Skeletal muscle satellite cell (primary cell): Measurements from ENCODE around the gene ZIM2. TPM values are rescaled to one million over a fixed set of nuclear protein-coding genes. Genes with fewer than 3 reads are reported as not detected.
A peak's percentile ranks its signal among the peaks of the same experiment; 100 is the strongest.

Experiments
- H3K27me3 ChIP-seq: 2 replicates; pipeline ENCODE4 v1.7.0; 2013; ENCODE audit warnings: low read length; ENCODE audit not compliant: control insufficient read depth, insufficient read depth
- H3K36me3 ChIP-seq: 2 replicates; pipeline ENCODE4 v1.7.0; 2013; ENCODE audit warnings: mild to moderate bottlenecking, control low read depth, low read length; ENCODE audit not compliant: insufficient read depth
- H3K4me1 ChIP-seq: 2 replicates; pipeline ENCODE4 v1.7.0; 2013; ENCODE audit warnings: low read length; ENCODE audit not compliant: control insufficient read depth, insufficient read depth
- H3K4me2 ChIP-seq: 2 replicates; pipeline ENCODE4 v1.7.0; 2013; ENCODE audit warnings: mild to moderate bottlenecking, low read length
- H3K4me3 ChIP-seq: 2 replicates; pipeline ENCODE4 v1.7.0; 2013; ENCODE audit warnings: low read length
- H3K9ac ChIP-seq: 2 replicates; pipeline ENCODE4 v1.7.0; 2013; ENCODE audit warnings: mild to moderate bottlenecking, low read depth, low read length, moderate library complexity
- H3K9me3 ChIP-seq: replicated peaks from 2 replicates; pipeline ENCODE4 v1.7.0; 2013; ENCODE audit warnings: mild to moderate bottlenecking, control low read depth, low read length
- total RNA-seq: library from RNA; depleted of rRNA; stranded (reverse); fragments of >200 nt; gene quantifications from 2 replicates; pipeline ENCODE4 v1.2.3, GENCODE V29; 2012; rRNA removed

The ZIM2 gene
- total RNA-seq: not detected in 2 replicates

GRCh38 chr19:56840451-56841192 is at the start of gene ZIM2, which contains the start of gene PEG3:
Gene ZIM2, minus strand, starts transcription at chr19:56840726. Its CDS starts 16,449 bp downstream, at chr19:56824277.
Gene PEG3, minus strand, starts transcription at chr19:56840726. Its CDS starts 16,071 bp downstream, at chr19:56824655.
- peaks cover 16% of the 10 kb centered on the region for H3K9me3 ChIP-seq
- no peak within 1 kb of the TSS for H3K4me3 ChIP-seq
- no peak within 1 kb of the TSS for H3K9ac ChIP-seq
- H3K27me3 ChIP-seq: no peaks in the 10 kb centered on the region
- peak within 1 kb of the TSS; percentile 37 for H3K4me2 ChIP-seq
- H3K4me1 ChIP-seq: no peaks in the 10 kb centered on the region
- H3K36me3 ChIP-seq: no peaks in the 10 kb centered on the region

- H3K4me1 ChIP-seq: no peaks in the 10 kb centered on the region
- no peaks in the 10 kb centered on the region for H3K36me3 ChIP-seq
- H3K4me2 ChIP-seq: no peak overlapping the region
- no peaks in the 10 kb centered on the region for H3K27me3 ChIP-seq
- H3K4me3 ChIP-seq: no peak overlapping the region
- H3K9me3 ChIP-seq: peaks cover 15% of the 10 kb centered on the region
- H3K9ac ChIP-seq: no peak overlapping the region
These were observed 44.9 kb upstream of the ZIM2 start for GRCh38 chr19:56885173-56885985.

- peaks cover 18% of the 10 kb centered on the region for H3K9me3 ChIP-seq
- H3K4me2 ChIP-seq: no peak overlapping the region
- H3K4me1 ChIP-seq: no peaks in the 10 kb centered on the region
- no peaks in the 10 kb centered on the region for H3K27me3 ChIP-seq
- no peak overlapping the region for H3K9ac ChIP-seq
- no peaks in the 10 kb centered on the region for H3K36me3 ChIP-seq
- no peak overlapping the region for H3K4me3 ChIP-seq
These were observed 43.9 kb upstream of the ZIM2 start for GRCh38 chr19:56884441-56884840.

GRCh38 chr19:56880592-56881190 is 40.2 kb upstream of the ZIM2 start:
- no peak overlapping the region for H3K4me2 ChIP-seq

GRCh38 chr19:56877069-56877715 is 36.7 kb upstream of the ZIM2 start:
- H3K36me3 ChIP-seq: no peaks in the 10 kb centered on the region
- peaks cover 11% of the 10 kb centered on the region for H3K9me3 ChIP-seq
- H3K27me3 ChIP-seq: no peaks in the 10 kb centered on the region
- no peak overlapping the region for H3K9ac ChIP-seq
- no peaks in the 10 kb centered on the region for H3K4me1 ChIP-seq
- no peak overlapping the region for H3K4me2 ChIP-seq
- H3K4me3 ChIP-seq: no peak overlapping the region

More at GRCh38 chr19:56880592-56881190, 40.2 kb upstream of the ZIM2 start:
- Histone ChIP-seq H3K4me3 (no peak overlapping the region), H3K27me3 (no peaks in the 10 kb centered on the region), H3K36me3 (no peaks in the 10 kb centered on the region), H3K9ac (no peak overlapping the region), H3K4me1 (no peaks in the 10 kb centered on the region), H3K9me3 (peaks cover 7% of the 10 kb centered on the region)

GRCh38 chr19:56875717-56876116 is 35.2 kb upstream of the ZIM2 start:
- Histone ChIP-seq H3K4me3 (no peak overlapping the region), H3K9ac (no peak overlapping the region), H3K4me1 (no peaks in the 10 kb centered on the region), H3K36me3 (no peaks in the 10 kb centered on the region), H3K9me3 (peaks cover 8% of the 10 kb centered on the region), H3K4me2 (no peak overlapping the region), H3K27me3 (no peaks in the 10 kb centered on the region)

GRCh38 chr19:56874530-56874929 is 34.0 kb upstream of the ZIM2 start:
- no peak overlapping the region for H3K4me3 ChIP-seq
- H3K9ac ChIP-seq: no peak overlapping the region
- no peaks in the 10 kb centered on the region for H3K4me1 ChIP-seq
- H3K36me3 ChIP-seq: no peaks in the 10 kb centered on the region
- H3K9me3 ChIP-seq: peaks cover 5% of the 10 kb centered on the region
- H3K4me2 ChIP-seq: no peak overlapping the region
- H3K27me3 ChIP-seq: no peaks in the 10 kb centered on the region

- H3K9me3 ChIP-seq: peaks cover 7% of the 10 kb centered on the region
These were observed 33.0 kb upstream of the ZIM2 start for GRCh38 chr19:56873493-56873892.

GRCh38 chr19:56869886-56870285 is 29.4 kb upstream of the ZIM2 start:
- Histone ChIP-seq H3K9me3 (peaks cover 7% of the 10 kb centered on the region), H3K4me1 (no peaks in the 10 kb centered on the region)

More at GRCh38 chr19:56873493-56873892, 33.0 kb upstream of the ZIM2 start:
- H3K27me3 ChIP-seq: no peaks in the 10 kb centered on the region
- H3K4me3 ChIP-seq: no peak overlapping the region
- H3K4me1 ChIP-seq: no peaks in the 10 kb centered on the region
- H3K36me3 ChIP-seq: no peaks in the 10 kb centered on the region
- H3K9ac ChIP-seq: no peak overlapping the region
- H3K4me2 ChIP-seq: no peak overlapping the region

GRCh38 chr19:56868446-56868845 is 27.9 kb upstream of the ZIM2 start:
- Histone ChIP-seq H3K9me3 (peaks cover 6% of the 10 kb centered on the region), H3K4me2 (no peak overlapping the region), H3K4me1 (no peaks in the 10 kb centered on the region), H3K27me3 (no peaks in the 10 kb centered on the region), H3K36me3 (no peaks in the 10 kb centered on the region), H3K9ac (no peak overlapping the region), H3K4me3 (no peak overlapping the region)

More at GRCh38 chr19:56869886-56870285, 29.4 kb upstream of the ZIM2 start:
- no peak overlapping the region for H3K4me3 ChIP-seq
- H3K27me3 ChIP-seq: no peaks in the 10 kb centered on the region
- H3K36me3 ChIP-seq: no peaks in the 10 kb centered on the region
- no peak overlapping the region for H3K9ac ChIP-seq
- no peak overlapping the region for H3K4me2 ChIP-seq

- H3K9ac ChIP-seq: no peak overlapping the region
- no peak overlapping the region for H3K4me2 ChIP-seq
- H3K4me1 ChIP-seq: no peaks in the 10 kb centered on the region
- no peaks in the 10 kb centered on the region for H3K36me3 ChIP-seq
- H3K9me3 ChIP-seq: peaks cover 9% of the 10 kb centered on the region
- no peak overlapping the region for H3K4me3 ChIP-seq
- no peaks in the 10 kb centered on the region for H3K27me3 ChIP-seq
These were observed 26.0 kb upstream of the ZIM2 start for GRCh38 chr19:56866538-56866937.
